ENCODE data around the gene PWWP2B.

The PWWP2B gene

DNA sequence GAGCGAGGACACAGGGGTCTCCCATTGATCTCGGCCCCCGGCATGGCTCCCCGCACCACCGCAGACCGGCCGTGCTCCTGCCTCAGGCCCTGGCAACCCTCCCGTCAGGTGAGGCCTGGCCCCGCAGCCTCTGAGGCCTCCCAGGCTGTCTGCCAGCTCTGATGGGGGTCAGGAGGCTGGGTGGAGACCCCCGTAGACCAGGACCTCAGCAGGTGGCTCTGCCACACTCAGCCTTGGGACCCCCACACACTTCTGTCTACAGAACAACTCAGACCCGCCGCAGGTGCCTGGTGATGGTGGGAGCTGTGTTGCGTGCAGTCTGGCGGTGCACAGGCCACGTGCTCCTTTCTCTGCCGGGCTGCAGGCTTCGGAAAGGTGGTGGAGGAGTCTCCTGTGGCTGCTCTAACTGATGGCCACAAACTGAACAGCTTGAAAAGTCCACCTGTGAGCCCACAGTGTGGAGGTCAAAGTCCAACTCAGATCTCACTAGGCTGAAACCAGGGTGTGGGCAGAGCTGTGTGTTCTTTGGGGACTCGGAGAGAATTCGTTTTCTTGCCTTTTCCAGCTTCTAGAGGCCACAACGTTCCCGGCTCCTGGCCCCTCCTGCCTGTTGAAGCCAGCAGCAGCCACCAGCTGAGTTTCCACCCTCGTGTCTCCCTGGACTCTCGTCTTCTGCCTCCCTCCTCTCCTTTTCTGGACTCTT, 62.5 kb downstream of the PWWP2B start:
- Histone ChIP-seq H3K9me3 (ENCODE audit: low read length) (no peaks in the 10 kb centered on the region), H3K4me1 (ENCODE audit: insufficient read depth, low read length) (peaks cover 25% of the 10 kb centered on the region), H3K36me3 (ENCODE audit: insufficient read depth, low read length) (no peaks in the 10 kb centered on the region), H3K9ac (ENCODE audit: low read length) (no peak overlapping the region), H3K27ac (ENCODE audit: low read depth, low read length) (no peak overlapping the region), H3K4me3 (ENCODE audit: low read depth in 1 of 2, low read length in 2 of 2) (no peak overlapping the region), H3K27me3 (ENCODE audit: control insufficient read depth in 1 of 2, insufficient read depth in 2 of 2, low read length in 2 of 2) (no peaks in the 10 kb centered on the region)

GRCh38 chr10:132460071-132460470, 63.1 kb downstream of the PWWP2B start:
- Histone ChIP-seq H3K36me3 (ENCODE audit: insufficient read depth, low read length) (no peaks in the 10 kb centered on the region), H3K4me3 (ENCODE audit: low read depth in 1 of 2, low read length in 2 of 2) (no peak overlapping the region), H3K27me3 (ENCODE audit: control insufficient read depth in 1 of 2, insufficient read depth in 2 of 2, low read length in 2 of 2) (no peaks in the 10 kb centered on the region), H3K27ac (ENCODE audit: low read depth, low read length) (no peak overlapping the region), H3K9ac (ENCODE audit: low read length) (no peak overlapping the region), H3K9me3 (ENCODE audit: low read length) (no peaks in the 10 kb centered on the region), H3K4me1 (ENCODE audit: insufficient read depth, low read length) (peaks cover 31% of the 10 kb centered on the region)

DNA sequence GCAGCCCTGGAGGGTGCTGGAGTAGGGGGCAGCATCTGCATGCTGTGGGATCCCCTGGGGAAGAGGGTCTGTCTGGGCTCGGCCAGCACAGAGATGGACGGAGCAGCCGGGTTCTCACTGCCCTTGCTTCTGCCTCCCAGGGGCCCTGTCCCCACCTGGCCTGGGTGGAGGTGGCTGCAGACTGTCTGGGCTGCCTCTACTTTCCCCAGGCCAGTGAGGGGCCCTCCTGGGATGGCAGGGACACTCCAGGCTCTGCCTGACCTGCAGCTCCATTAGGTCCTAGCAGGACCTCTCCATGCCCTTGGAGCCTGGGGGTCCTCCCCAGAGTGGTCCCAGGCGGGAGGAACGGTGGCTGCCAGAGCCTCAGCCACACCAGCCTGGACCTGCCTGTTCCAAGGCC, 63.7 kb downstream of the PWWP2B start:
- Histone ChIP-seq H3K9me3 (ENCODE audit: low read length) (no peaks in the 10 kb centered on the region), H3K27ac (ENCODE audit: low read depth, low read length) (no peak overlapping the region), H3K27me3 (ENCODE audit: control insufficient read depth in 1 of 2, insufficient read depth in 2 of 2, low read length in 2 of 2) (no peaks in the 10 kb centered on the region), H3K4me1 (ENCODE audit: insufficient read depth, low read length) (peaks cover 31% of the 10 kb centered on the region), H3K9ac (ENCODE audit: low read length) (no peak overlapping the region), H3K4me3 (ENCODE audit: low read depth in 1 of 2, low read length in 2 of 2) (no peak overlapping the region), H3K36me3 (ENCODE audit: insufficient read depth, low read length) (no peaks in the 10 kb centered on the region)

- Histone ChIP-seq H3K9ac (ENCODE audit: low read length) (no peak overlapping the region), H3K4me1 (ENCODE audit: insufficient read depth, low read length) (peaks cover 31% of the 10 kb centered on the region), H3K27me3 (ENCODE audit: control insufficient read depth in 1 of 2, insufficient read depth in 2 of 2, low read length in 2 of 2) (no peaks in the 10 kb centered on the region), H3K4me3 (ENCODE audit: low read depth in 1 of 2, low read length in 2 of 2) (no peak overlapping the region), H3K27ac (ENCODE audit: low read depth, low read length) (no peak overlapping the region), H3K36me3 (ENCODE audit: insufficient read depth, low read length) (no peaks in the 10 kb centered on the region), H3K9me3 (ENCODE audit: low read length) (no peaks in the 10 kb centered on the region)
Observed at GRCh38 chr10:132461103-132461682, 64.2 kb downstream of the PWWP2B start.

DNA sequence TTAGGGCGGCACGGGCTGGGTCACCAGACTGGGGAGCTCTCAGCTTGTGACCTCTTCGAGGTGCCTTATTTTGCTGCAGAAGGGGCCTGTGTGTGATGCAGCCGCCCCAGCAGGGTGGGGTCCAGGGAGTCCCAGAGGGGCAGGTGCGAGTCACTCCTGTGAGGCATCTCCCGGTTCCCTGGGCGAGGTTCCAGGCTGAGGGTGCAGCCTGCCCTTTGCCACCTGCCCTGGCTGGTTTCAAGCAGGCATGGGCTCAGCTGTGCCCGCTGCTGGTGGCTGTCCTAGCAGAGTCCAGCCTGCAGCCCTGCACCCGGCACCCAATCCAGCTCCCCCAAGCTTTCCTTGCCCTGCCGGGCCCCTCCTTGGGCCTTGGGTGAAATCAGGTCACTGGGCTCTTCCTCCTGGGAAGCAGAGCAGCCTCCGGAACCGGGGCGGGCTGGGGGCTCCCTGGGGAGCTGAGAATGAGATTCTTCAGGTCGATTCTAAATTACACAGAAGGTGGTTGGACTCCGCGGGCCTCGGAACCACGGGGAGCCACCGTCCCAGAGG, 64.8 kb downstream of the PWWP2B start:
- Histone ChIP-seq H3K4me1 (ENCODE audit: insufficient read depth, low read length) (peaks cover 31% of the 10 kb centered on the region), H3K9me3 (ENCODE audit: low read length) (no peaks in the 10 kb centered on the region), H3K9ac (ENCODE audit: low read length) (no peak overlapping the region), H3K4me3 (ENCODE audit: low read depth in 1 of 2, low read length in 2 of 2) (no peak overlapping the region), H3K27me3 (ENCODE audit: control insufficient read depth in 1 of 2, insufficient read depth in 2 of 2, low read length in 2 of 2) (no peaks in the 10 kb centered on the region), H3K27ac (ENCODE audit: low read depth, low read length) (no peak overlapping the region), H3K36me3 (ENCODE audit: insufficient read depth, low read length) (no peaks in the 10 kb centered on the region)

GRCh38 chr10:132462463-132463332, 65.7 kb downstream of the PWWP2B start:
- no peaks in the 10 kb centered on the region for H3K9me3 ChIP-seq (ENCODE audit: low read length)
- peak overlapping the region; percentile 89 for H3K27ac ChIP-seq (ENCODE audit: low read depth, low read length)
- H3K9ac ChIP-seq (ENCODE audit: low read length), result no peak overlapping the region
- H3K27me3 ChIP-seq (ENCODE audit: control insufficient read depth in 1 of 2, insufficient read depth in 2 of 2, low read length in 2 of 2), result no peaks in the 10 kb centered on the region
- H3K4me1 ChIP-seq (ENCODE audit: insufficient read depth, low read length), result peaks cover 34% of the 10 kb centered on the region
- no peaks in the 10 kb centered on the region for H3K36me3 ChIP-seq (ENCODE audit: insufficient read depth, low read length)
- no peak overlapping the region for H3K4me3 ChIP-seq (ENCODE audit: low read depth in 1 of 2, low read length in 2 of 2)

DNA sequence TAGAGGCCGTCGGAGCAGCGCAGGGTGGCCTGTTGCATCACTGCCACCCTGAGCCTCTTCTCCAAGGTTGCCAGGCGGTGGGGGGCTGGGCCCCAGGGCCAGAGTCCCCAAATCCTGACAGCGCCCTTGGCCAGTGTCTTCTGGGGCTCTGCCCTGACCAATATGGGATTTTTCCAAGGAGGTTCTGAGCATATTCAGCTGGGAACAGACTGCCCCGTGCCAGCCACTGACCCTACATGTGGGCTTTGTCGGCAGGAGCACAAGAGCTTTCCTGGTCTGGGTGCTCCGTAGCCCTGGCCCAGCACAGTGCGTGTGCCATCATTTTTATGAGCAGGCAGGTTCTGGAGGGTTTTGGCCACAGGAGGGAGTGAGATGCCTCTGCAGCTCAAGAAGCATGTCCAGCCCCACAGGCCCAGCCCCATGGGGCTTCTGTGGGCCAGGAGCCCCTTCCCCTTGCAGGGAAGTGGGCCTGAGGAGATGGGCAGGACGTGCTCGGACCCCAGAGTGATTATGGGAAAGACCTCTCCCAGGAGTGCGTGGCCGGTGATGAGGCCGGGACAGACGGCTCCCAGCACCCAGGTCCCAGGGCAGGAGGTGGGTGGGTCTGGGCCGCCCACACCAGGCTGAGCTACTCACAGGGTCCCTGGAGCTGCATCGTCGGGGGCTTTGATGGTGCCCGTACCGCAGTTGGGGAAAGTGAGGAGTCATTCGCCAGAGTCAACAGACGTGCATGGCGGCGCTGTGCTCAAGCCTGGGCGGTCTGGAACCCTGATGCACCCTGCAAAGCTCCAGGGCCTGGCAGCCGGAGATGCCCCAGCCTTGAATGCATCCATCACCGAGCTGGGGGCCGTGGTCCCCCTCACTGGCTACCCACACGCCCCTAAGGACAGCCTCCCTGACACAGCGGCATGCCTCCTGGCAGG, 66.6 kb downstream of the PWWP2B start:
- Histone ChIP-seq H3K27ac (ENCODE audit: low read depth, low read length) (peak overlapping the region; percentile 89), H3K9ac (ENCODE audit: low read length) (no peak overlapping the region), H3K27me3 (ENCODE audit: control insufficient read depth in 1 of 2, insufficient read depth in 2 of 2, low read length in 2 of 2) (no peaks in the 10 kb centered on the region)

GRCh38 chr10:132464256-132465192, 67.5 kb downstream of the PWWP2B start:
- no peak overlapping the region for H3K4me3 ChIP-seq (ENCODE audit: low read depth in 1 of 2, low read length in 2 of 2)

More for the DNA sequence above, 66.6 kb downstream of the PWWP2B start:
- no peaks in the 10 kb centered on the region for H3K36me3 ChIP-seq (ENCODE audit: insufficient read depth, low read length)
- H3K4me3 ChIP-seq (ENCODE audit: low read depth in 1 of 2, low read length in 2 of 2), result no peak overlapping the region
- H3K4me1 ChIP-seq (ENCODE audit: insufficient read depth, low read length), result peaks cover 34% of the 10 kb centered on the region
- no peaks in the 10 kb centered on the region for H3K9me3 ChIP-seq (ENCODE audit: low read length)

DNA sequence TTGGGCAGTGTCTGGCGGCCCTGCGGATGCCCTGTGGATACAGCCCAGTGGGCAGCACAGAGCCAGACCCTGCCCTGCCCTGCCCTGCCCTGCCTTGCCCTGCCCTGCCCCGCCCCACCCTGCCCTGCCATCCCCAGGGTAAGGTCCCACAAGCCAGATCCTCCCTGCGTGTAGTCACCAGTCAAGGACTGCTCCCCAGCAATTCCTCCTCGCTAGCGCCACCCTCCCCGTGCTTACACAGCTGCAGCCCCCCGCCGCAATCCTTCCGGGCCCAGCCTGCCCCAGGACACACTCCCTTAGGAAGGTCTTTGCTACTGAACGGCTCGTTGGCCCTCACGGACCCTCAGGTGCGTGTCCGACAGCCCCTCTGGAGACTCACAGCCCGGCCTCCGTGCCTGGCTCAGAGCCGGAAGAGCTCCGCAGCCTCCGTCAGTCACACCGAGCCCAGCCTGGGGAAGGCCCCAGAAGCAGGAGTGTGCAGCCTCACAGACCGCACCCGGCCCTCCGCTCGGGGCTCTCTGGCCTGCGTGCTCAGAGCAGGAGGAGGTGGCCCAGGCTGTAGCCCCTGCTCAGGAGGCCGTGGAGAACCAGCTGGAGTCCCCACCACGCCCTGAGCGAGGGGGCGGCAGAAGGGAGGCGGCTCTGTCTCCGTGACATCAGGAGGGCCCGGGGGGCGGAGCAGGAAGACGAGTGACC, 68.3 kb downstream of the PWWP2B start:
- H3K27me3 ChIP-seq (ENCODE audit: control insufficient read depth in 1 of 2, insufficient read depth in 2 of 2, low read length in 2 of 2), result no peaks in the 10 kb centered on the region
- H3K4me1 ChIP-seq (ENCODE audit: insufficient read depth, low read length), result peaks cover 38% of the 10 kb centered on the region
- H3K27ac ChIP-seq (ENCODE audit: low read depth, low read length), result peak overlapping the region; percentile 89
- H3K9ac ChIP-seq (ENCODE audit: low read length), result peak overlapping the region; percentile 6
- no peaks in the 10 kb centered on the region for H3K9me3 ChIP-seq (ENCODE audit: low read length)
- H3K36me3 ChIP-seq (ENCODE audit: insufficient read depth, low read length), result no peaks in the 10 kb centered on the region
- H3K4me3 ChIP-seq (ENCODE audit: low read depth in 1 of 2, low read length in 2 of 2), result no peak overlapping the region

More at GRCh38 chr10:132464256-132465192, 67.5 kb downstream of the PWWP2B start:
- Histone ChIP-seq H3K4me1 (ENCODE audit: insufficient read depth, low read length) (peaks cover 35% of the 10 kb centered on the region), H3K9me3 (ENCODE audit: low read length) (no peaks in the 10 kb centered on the region), H3K27ac (ENCODE audit: low read depth, low read length) (peak overlapping the region; percentile 89), H3K9ac (ENCODE audit: low read length) (peak overlapping the region; percentile 6), H3K36me3 (ENCODE audit: insufficient read depth, low read length) (no peaks in the 10 kb centered on the region), H3K27me3 (ENCODE audit: control insufficient read depth in 1 of 2, insufficient read depth in 2 of 2, low read length in 2 of 2) (no peaks in the 10 kb centered on the region)
